BLaER1 treated with 17β-estradiol and CSF1 and Interleukin-3, amounts not matched to agents 10 nM and 100 nM (cell line): ENCODE measurements around the gene LAMTOR1.

Source experiments
- H3K27ac ChIP-seq, 11 experiments: shearing (Covaris generic); formaldehyde crosslinking; 2 replicates each; pipeline ENCODE4 v1.8.1; 2022
- H3K27me3 ChIP-seq, 11 experiments: shearing (Covaris generic); formaldehyde crosslinking; 2 replicates each; pipeline ENCODE4 v1.8.1; 2022
- H3K36me3 ChIP-seq, 11 experiments: shearing (Covaris generic); formaldehyde crosslinking; 2 replicates each; pipeline ENCODE4 v1.8.1; 2022
- H3K4me1 ChIP-seq, 10 experiments: shearing (Covaris generic); formaldehyde crosslinking; 2 replicates each; pipeline ENCODE4 v1.8.1; 2022
- H3K4me2 ChIP-seq, 11 experiments: shearing (Covaris generic); formaldehyde crosslinking; 2 replicates each; pipeline ENCODE4 v1.8.1; 2022
- H3K4me3 ChIP-seq, 10 experiments: shearing (Covaris generic); formaldehyde crosslinking; 2 replicates each; pipeline ENCODE4 v1.8.1; 2022
- H3K9ac ChIP-seq, 11 experiments: shearing (Covaris generic); formaldehyde crosslinking; 2 replicates each; pipeline ENCODE4 v1.8.1; 2022
- H3K9me3 ChIP-seq, 11 experiments: shearing (Covaris generic); formaldehyde crosslinking; replicated peaks in 1 of 11; 2 replicates each; pipeline ENCODE4 v1.8.1; 2022
- H4K20me1 ChIP-seq, 11 experiments: shearing (Covaris generic); formaldehyde crosslinking; 2 replicates each; pipeline ENCODE4 v1.8.1; 2022
- Cebpa-rat ChIP-seq, 11 experiments: shearing (Covaris generic); IDR thresholded peaks; 2 replicates each; pipeline ENCODE4 v1.8.1; 2022

Gene LAMTOR1

GRCh38 chr11:72123117-72123653 lies 20.1 kb upstream of the LAMTOR1 start:
- no peak overlapping the region for H3K4me3 ChIP-seq
- H4K20me1 ChIP-seq, result no peaks in the 10 kb centered on the region
- peaks cover 45 to 53% (median 47%) of the 10 kb centered on the region in 11 experiments for H3K9me3 ChIP-seq
- H3K36me3 ChIP-seq, result no peaks in the 10 kb centered on the region
- no peaks in the 10 kb centered on the region for H3K4me1 ChIP-seq
- H3K27me3 ChIP-seq, result no peaks in the 10 kb centered on the region; a peak in 1 of 22 replicates
- no peak overlapping the region for H3K4me2 ChIP-seq
- no peak overlapping the region for H3K9ac ChIP-seq
- H3K27ac ChIP-seq, result no peak overlapping the region
- TF ChIP-seq Cebpa-rat (IDR thresholded peaks at IDR 0.05), result no peak

GRCh38 chr11:72122607-72123006 lies 19.5 kb upstream of the LAMTOR1 start:
- peaks cover 39 to 47% (median 41%) of the 10 kb centered on the region in 11 experiments for H3K9me3 ChIP-seq
- no peaks in the 10 kb centered on the region for H3K36me3 ChIP-seq
- no peaks in the 10 kb centered on the region for H4K20me1 ChIP-seq

GRCh38 chr11:72120930-72121329 lies 17.8 kb upstream of the LAMTOR1 start:
- no peak overlapping the region for H3K27ac ChIP-seq

More at GRCh38 chr11:72122607-72123006, 19.5 kb upstream of the LAMTOR1 start:
- Histone ChIP-seq H3K4me2 (no peak overlapping the region), H3K9ac (no peak overlapping the region), H3K4me3 (no peak overlapping the region), H3K27me3 (no peaks in the 10 kb centered on the region; a peak in 1 of 22 replicates), H3K27ac (no peak overlapping the region), H3K4me1 (no peaks in the 10 kb centered on the region)
- TF ChIP-seq Cebpa-rat (IDR thresholded peaks at IDR 0.05), result no peak

GRCh38 chr11:72119198-72119597 lies 16.1 kb upstream of the LAMTOR1 start:
- Histone ChIP-seq H3K9me3 (peaks cover 5 to 13% (median 7%) of the 10 kb centered on the region in 11 experiments), H3K4me3 (no peak overlapping the region), H4K20me1 (no peaks in the 10 kb centered on the region), H3K36me3 (no peaks in the 10 kb centered on the region), H3K27me3 (no peaks in the 10 kb centered on the region; a peak in 1 of 22 replicates), H3K9ac (no peak overlapping the region), H3K4me1 (no peaks in the 10 kb centered on the region), H3K27ac (no peak overlapping the region), H3K4me2 (no peak overlapping the region)
- no peak for TF ChIP-seq Cebpa-rat (IDR thresholded peaks at IDR 0.05)

More at GRCh38 chr11:72120930-72121329, 17.8 kb upstream of the LAMTOR1 start:
- no peaks in the 10 kb centered on the region for H3K36me3 ChIP-seq
- no peak overlapping the region for H3K9ac ChIP-seq
- no peak overlapping the region for H3K4me3 ChIP-seq
- no peaks in the 10 kb centered on the region; a peak in 1 of 22 replicates for H3K27me3 ChIP-seq
- TF ChIP-seq Cebpa-rat (IDR thresholded peaks at IDR 0.05), result no peak
- no peaks in the 10 kb centered on the region for H4K20me1 ChIP-seq
- peaks cover 23 to 31% (median 25%) of the 10 kb centered on the region in 11 experiments for H3K9me3 ChIP-seq
- H3K4me2 ChIP-seq, result no peak overlapping the region
- no peaks in the 10 kb centered on the region for H3K4me1 ChIP-seq

GRCh38 chr11:72116019-72116755 lies 13.1 kb upstream of the LAMTOR1 start:
- no peak overlapping the region for H3K4me3 ChIP-seq
- H3K27me3 ChIP-seq, result no peaks in the 10 kb centered on the region
- no peak for TF ChIP-seq Cebpa-rat (IDR thresholded peaks at IDR 0.05)
- no peak overlapping the region for H3K27ac ChIP-seq
- no peak overlapping the region for H3K4me2 ChIP-seq
- no peaks in the 10 kb centered on the region for H4K20me1 ChIP-seq
- no peaks in the 10 kb centered on the region for H3K9me3 ChIP-seq
- H3K36me3 ChIP-seq, result peaks cover 0 to under 1% (median 0%) of the 10 kb centered on the region in 11 experiments; a peak in 1 of 22 replicates
- peaks cover 13 to 15% (median 15%) of the 10 kb centered on the region in 10 experiments for H3K4me1 ChIP-seq
- no peak overlapping the region for H3K9ac ChIP-seq

GRCh38 chr11:72114570-72114969 lies 11.5 kb upstream of the LAMTOR1 start:
- no peak overlapping the region for H3K27ac ChIP-seq
- no peaks in the 10 kb centered on the region for H3K9me3 ChIP-seq
- no peak overlapping the region for H3K4me3 ChIP-seq
- no peak overlapping the region for H3K9ac ChIP-seq
- H3K27me3 ChIP-seq, result no peaks in the 10 kb centered on the region
- no peak overlapping the region for H3K4me2 ChIP-seq
- H3K36me3 ChIP-seq, result peaks cover under 1 to 16% (median 13%) of the 10 kb centered on the region in 11 experiments; a peak in 20 of 22 replicates
- no peaks in the 10 kb centered on the region for H4K20me1 ChIP-seq
- H3K4me1 ChIP-seq, result peaks cover 17 to 26% (median 18%) of the 10 kb centered on the region in 10 experiments
- no peak for TF ChIP-seq Cebpa-rat (IDR thresholded peaks at IDR 0.05)

GRCh38 chr11:72112978-72113808 lies 10.1 kb upstream of the LAMTOR1 start:
- peaks cover 17 to 26% (median 18%) of the 10 kb centered on the region in 10 experiments for H3K4me1 ChIP-seq
- H3K4me3 ChIP-seq, result peak overlapping the region; percentile 53 to 77 (median 64)
- no peaks in the 10 kb centered on the region for H3K27me3 ChIP-seq
- H3K4me2 ChIP-seq, result peak overlapping the region; percentile 59 to 91 (median 80)
- peak overlapping the region; percentile 89 to 98 (median 94); a peak in 21 of 22 replicates for H3K9ac ChIP-seq
- H3K9me3 ChIP-seq, result no peaks in the 10 kb centered on the region
- peaks cover 11 to 30% (median 22%) of the 10 kb centered on the region in 11 experiments; a peak in 20 of 22 replicates for H3K36me3 ChIP-seq
- no peaks in the 10 kb centered on the region for H4K20me1 ChIP-seq
- no peak for TF ChIP-seq Cebpa-rat (IDR thresholded peaks at IDR 0.05)
- H3K27ac ChIP-seq, result peak overlapping the region; percentile 93 to 99 (median 97)

- no peak for TF ChIP-seq Cebpa-rat (IDR thresholded peaks at IDR 0.05)
- Histone ChIP-seq H3K4me1 (peaks cover 17 to 26% (median 18%) of the 10 kb centered on the region in 10 experiments), H4K20me1 (no peaks in the 10 kb centered on the region), H3K9ac (peak within 1 kb of the TSS; percentile 89 to 98 (median 94)), H3K4me2 (peak within 1 kb of the TSS; percentile 82 to 95 (median 89)), H3K36me3 (peaks cover 13 to 38% (median 30%) of the 10 kb centered on the region in 11 experiments; a peak in 20 of 22 replicates), H3K27me3 (no peaks in the 10 kb centered on the region), H3K9me3 (no peaks in the 10 kb centered on the region), H3K4me3 (peak within 1 kb of the TSS; percentile 53 to 77 (median 64)), H3K27ac (peak within 1 kb of the TSS; percentile 93 to 99 (median 97))
Observed at GRCh38 chr11:72112143-72112977, 9.3 kb upstream of the LAMTOR1 start, which contains the start of gene ANAPC15. ANAPC15 (minus strand) TSS chr11:72112695; CDS start chr11:72111276, 1,419 bp downstream.
